ENCODE measurements around the gene TACC3. TPM values are rescaled to one million over a fixed set of nuclear protein-coding genes. Genes with fewer than 3 reads are reported as not detected.

TACC3 gene
- total RNA-seq, 1 experiment from 2014 or later, result 207 TPM

GRCh38 chr4:1731180-1731579, 9.9 kb downstream of the TACC3 start:
- H3K36me3 Mint-ChIP-seq, result peaks cover 88% of the 10 kb centered on the region
- POLR2A ChIA-PET, result interaction anchor here (0.8 to 1.1 kb wide), 2 partner anchors 10 to 47 kb away, joined by 3 read pairs; partner anchors contain the start of genes TACC3 and TMEM129
- H3K4me1 Mint-ChIP-seq, result peaks cover 9% of the 10 kb centered on the region
- TF ChIP-seq ERG (CRISPR knock-in tag; IDR thresholded peaks at IDR 0.05), result no peak
- TF ChIP-seq ZNF317 (CRISPR knock-in tag; IDR thresholded peaks at IDR 0.05; ENCODE audit: borderline replicate concordance, low read depth), result no peak
- no peak for TF ChIP-seq NFATC4 (CRISPR knock-in tag; IDR thresholded peaks at IDR 0.05)
- no peak for TF ChIP-seq ZNF416 (CRISPR knock-in tag; IDR thresholded peaks at IDR 0.05)
- no peak for TF ChIP-seq ATF1 (CRISPR knock-in tag; IDR thresholded peaks at IDR 0.05)
- TF ChIP-seq E2F1 (CRISPR knock-in tag; IDR thresholded peaks at IDR 0.05), result no peak
- CTCF ChIA-PET, result interaction anchor here (0.6 to 1.5 kb wide), 3 partner anchors 83 to 323 kb away, joined by 3 to 5 read pairs (median 3); no protein-coding TSS in a partner anchor
- no peak overlapping the region for H3K4me3 Mint-ChIP-seq
- H3K27me3 Mint-ChIP-seq (ENCODE audit: low read depth), result no peaks in the 10 kb centered on the region
- ATAC-seq (no peak), DNase-seq (ENCODE audit: low spot score) (no peak)
- no peak overlapping the region for H3K27ac Mint-ChIP-seq
- no peaks in the 10 kb centered on the region for H3K9me3 Mint-ChIP-seq

- Mint-ChIP-seq H3K36me3 (peaks cover 88% of the 10 kb centered on the region), H3K4me1 (0 out of 2 replicates have a peak, but pooled peaks cover 4% of the 10 kb centered on the region), H3K4me3 (no peak overlapping the region), H3K27me3 (ENCODE audit: low read depth) (no peaks in the 10 kb centered on the region), H3K27ac (no peak overlapping the region), H3K9me3 (0 out of 2 replicates have a peak, but pooled peaks cover under 1% of the 10 kb centered on the region)
- POLR2A ChIA-PET, result no interaction called here
- no peak for TF ChIP-seq SMAD3 (CRISPR knock-in tag; IDR thresholded peaks at IDR 0.05; ENCODE audit: borderline replicate concordance)
- no peak for TF ChIP-seq FOXJ3 (CRISPR knock-in tag; IDR thresholded peaks at IDR 0.05; ENCODE audit: borderline replicate concordance)
- no peak for TF ChIP-seq ZSCAN18 (CRISPR knock-in tag; IDR thresholded peaks at IDR 0.05)
- no peak for TF ChIP-seq ZNF219 (CRISPR knock-in tag; IDR thresholded peaks at IDR 0.05; ENCODE audit: borderline replicate concordance)
- no peak for TF ChIP-seq PRRX2 (CRISPR knock-in tag; IDR thresholded peaks at IDR 0.05)
- no peak for TF ChIP-seq MLX (CRISPR knock-in tag; IDR thresholded peaks at IDR 0.05)
- no peak for DNase-seq (ENCODE audit: low spot score)
- CTCF ChIA-PET, result interaction anchor here (0.6 to 1.6 kb wide), 3 partner anchors 9 to 40 kb away, joined by 4 to 6 read pairs (median 5); no protein-coding TSS in a partner anchor
- no peak for ATAC-seq
These were observed 11.6 kb downstream of the TACC3 start for GRCh38 chr4:1732911-1733310.

- no peak for DNase-seq (ENCODE audit: low spot score)
- Mint-ChIP-seq H3K9me3 (peaks cover 10% of the 10 kb centered on the region), H3K36me3 (peaks cover 84% of the 10 kb centered on the region), H3K4me1 (no peaks in the 10 kb centered on the region), H3K4me3 (no peak overlapping the region), H3K27ac (no peak overlapping the region), H3K27me3 (ENCODE audit: low read depth) (no peaks in the 10 kb centered on the region)
- ATAC-seq, result no peak
- TF ChIP-seq E2F1 (CRISPR knock-in tag; IDR thresholded peaks at IDR 0.05) (0 out of 2 replicates have a peak, but pooled peaks have one; percentile 5), JUN (CRISPR knock-in tag; IDR thresholded peaks at IDR 0.05) (no peak)
- CTCF ChIA-PET, result interaction anchor here (1.5 kb wide), 1 partner anchor 42 kb away, joined by 7 read pairs; no protein-coding TSS in a partner anchor
- POLR2A ChIA-PET, result no interaction called here
These were observed 13.9 kb downstream of the TACC3 start for GRCh38 chr4:1735215-1735614.

- H3K9me3 Mint-ChIP-seq, result peaks cover 10% of the 10 kb centered on the region
- ATAC-seq (no peak), DNase-seq (ENCODE audit: low spot score) (no peak)
- CTCF ChIA-PET, result interaction anchor here (1.2 to 1.5 kb wide), 2 partner anchors 11 to 43 kb away, joined by 5 to 7 read pairs; no protein-coding TSS in a partner anchor
- H3K27me3 Mint-ChIP-seq (ENCODE audit: low read depth), result no peaks in the 10 kb centered on the region
- POLR2A ChIA-PET, result no interaction called here
- no peak overlapping the region for H3K4me3 Mint-ChIP-seq
- no peak overlapping the region for H3K27ac Mint-ChIP-seq
- H3K36me3 Mint-ChIP-seq, result peaks cover 88% of the 10 kb centered on the region
- H3K4me1 Mint-ChIP-seq, result no peaks in the 10 kb centered on the region
- no peak for TF ChIP-seq ZNF396 (CRISPR knock-in tag; IDR thresholded peaks at IDR 0.05; ENCODE audit: borderline replicate concordance)
- TF ChIP-seq FOXP1 (CRISPR knock-in tag; IDR thresholded peaks at IDR 0.05; ENCODE audit: borderline replicate concordance), result no peak
- TF ChIP-seq PRRX2 (CRISPR knock-in tag; IDR thresholded peaks at IDR 0.05), result no peak
- no peak for TF ChIP-seq NFATC4 (CRISPR knock-in tag; IDR thresholded peaks at IDR 0.05)
- TF ChIP-seq ZNF425 (CRISPR knock-in tag; conservative IDR thresholded peaks at IDR 0.05), result no peak
- no peak for TF ChIP-seq MLX (CRISPR knock-in tag; IDR thresholded peaks at IDR 0.05)
- no peak for TF ChIP-seq ZNF138 (CRISPR knock-in tag; conservative IDR thresholded peaks at IDR 0.05)
- TF ChIP-seq E2F1 (CRISPR knock-in tag; IDR thresholded peaks at IDR 0.05), result no peak
These were observed 15.5 kb downstream of the TACC3 start for GRCh38 chr4:1736812-1737211.

Measured in WTC11 (cell line).